Stimulated activated memory B cell treated with anti-CD40 and anti-IgM and Interleukin-4, amounts not matched to agents 10 μg/mL and 1 μg/mL and 100 μg/mL, for 72 hours (primary cell): ENCODE results near the gene SRA1.

Experiments used
- ATAC-seq: fragments of 150-1000 bp; cut with Tn5 transposase; 2 replicates; pipeline ENCODE4 v1.10.0; 2021
- H3K27ac Mint-ChIP-seq: one replicate; pipeline ENCODE4 v1.8.0; 2022; ENCODE audit warnings: mild to moderate bottlenecking, mixed read lengths
- H3K27me3 Mint-ChIP-seq: one replicate; pipeline ENCODE4 v1.8.0; 2022; ENCODE audit warnings: mixed read lengths
- H3K36me3 Mint-ChIP-seq: one replicate; pipeline ENCODE4 v1.8.0; 2022; ENCODE audit warnings: mixed read lengths
- H3K4me1 Mint-ChIP-seq: one replicate; pipeline ENCODE4 v1.8.0; 2022; ENCODE audit warnings: mixed read lengths
- H3K4me3 Mint-ChIP-seq: one replicate; pipeline ENCODE4 v1.8.0; 2022; ENCODE audit warnings: mild to moderate bottlenecking, moderate library complexity, mixed read lengths
- H3K9me3 Mint-ChIP-seq: one replicate; pipeline ENCODE4 v1.8.0; 2022; ENCODE audit warnings: mixed read lengths

The SRA1 gene

GRCh38 chr5:140564196-140565023 lies 7.1 kb upstream of the SRA1 start, which contains the start of the genes APBB3 and SLC35A4:
TSS of gene APBB3 (minus strand) at chr5:140564598. CDS start at chr5:140564245, 353 bp downstream.
TSS of gene SLC35A4 (plus strand) at chr5:140564828. CDS start at chr5:140567170, 2,342 bp downstream.
- Mint-ChIP-seq H3K4me3 (peak within 1 kb of the TSS; percentile 92), H3K27me3 (no peaks in the 10 kb centered on the region), H3K27ac (peak within 1 kb of the TSS; percentile 94), H3K4me1 (peaks cover 51% of the 10 kb centered on the region), H3K9me3 (no peaks in the 10 kb centered on the region), H3K36me3 (peaks cover 47% of the 10 kb centered on the region)
- peak; percentile 97 for ATAC-seq

GRCh38 chr5:140563596-140563995 lies 6.3 kb upstream of the SRA1 start:
- no peaks in the 10 kb centered on the region for H3K27me3 Mint-ChIP-seq
- H3K4me3 Mint-ChIP-seq = peak overlapping the region; percentile 92
- peaks cover 44% of the 10 kb centered on the region for H3K4me1 Mint-ChIP-seq
- H3K9me3 Mint-ChIP-seq = no peaks in the 10 kb centered on the region
- peaks cover 44% of the 10 kb centered on the region for H3K36me3 Mint-ChIP-seq
- ATAC-seq = no peak
- H3K27ac Mint-ChIP-seq = peak overlapping the region; percentile 94

DNA sequence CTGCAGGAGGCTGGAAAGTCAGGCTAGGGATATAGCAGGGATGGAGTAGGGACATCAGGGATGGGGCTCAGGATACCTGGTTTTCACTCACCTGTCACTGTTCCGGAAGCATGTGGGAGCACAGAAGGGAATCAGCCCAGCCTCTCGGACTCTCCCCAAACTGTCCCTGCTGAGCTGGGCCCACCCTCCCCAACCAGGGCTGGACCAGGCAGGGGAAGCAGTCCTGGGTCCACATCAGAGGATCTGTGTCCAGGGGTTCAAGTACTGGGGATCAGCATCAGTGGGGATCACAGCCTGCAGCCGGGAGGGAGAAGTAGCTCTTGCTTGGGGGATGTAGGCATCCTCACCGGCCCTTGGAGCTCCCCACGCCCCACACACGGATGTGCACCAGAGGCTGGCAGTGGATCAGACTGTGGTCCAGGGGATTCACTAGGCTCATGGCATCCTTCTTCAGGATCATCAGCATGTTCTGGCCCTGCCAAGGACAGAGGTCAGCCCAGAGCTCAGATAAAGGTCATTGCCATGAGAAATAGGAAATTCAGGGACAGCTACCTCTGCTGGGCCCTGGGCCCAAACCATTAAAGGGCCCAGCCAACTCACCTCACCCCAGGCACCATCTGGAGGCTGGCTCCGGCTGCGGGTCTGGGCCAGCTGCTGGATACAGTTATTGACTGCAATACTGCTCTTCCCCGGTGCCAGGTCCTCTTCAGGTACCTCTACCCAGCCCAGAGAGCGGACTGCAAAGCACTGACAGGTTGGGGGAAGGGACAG lies 4.7 kb upstream of the SRA1 start:
- Mint-ChIP-seq H3K4me3 (no peak overlapping the region), H3K4me1 (peaks cover 39% of the 10 kb centered on the region), H3K27ac (no peak overlapping the region)

DNA sequence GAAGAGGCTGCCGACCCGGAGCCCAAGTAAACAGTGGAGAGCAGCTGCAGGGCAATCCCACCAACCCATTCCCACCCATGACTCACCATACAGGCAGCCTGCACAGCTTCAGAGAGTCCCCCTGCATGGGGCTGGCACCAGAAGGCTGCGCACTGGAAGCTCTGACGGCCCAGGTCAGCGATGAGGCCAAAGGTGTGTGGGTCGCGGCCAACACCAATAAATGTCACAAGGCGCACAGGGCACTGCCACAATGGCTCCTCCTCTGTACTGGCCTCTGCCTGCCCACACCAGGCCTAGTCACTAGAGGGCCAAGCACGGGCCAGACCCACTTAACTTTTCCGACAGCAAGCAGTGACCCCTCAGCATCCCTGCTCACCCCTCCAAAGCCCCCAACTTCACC lies 3.0 kb upstream of the SRA1 start:
- Mint-ChIP-seq H3K27me3 (no peaks in the 10 kb centered on the region), H3K4me1 (peaks cover 38% of the 10 kb centered on the region), H3K4me3 (no peak overlapping the region)

More for the DNA sequence above, 4.7 kb upstream of the SRA1 start:
- no peaks in the 10 kb centered on the region for H3K9me3 Mint-ChIP-seq
- no peaks in the 10 kb centered on the region for H3K27me3 Mint-ChIP-seq
- no peak for ATAC-seq
- peaks cover 33% of the 10 kb centered on the region for H3K36me3 Mint-ChIP-seq

DNA sequence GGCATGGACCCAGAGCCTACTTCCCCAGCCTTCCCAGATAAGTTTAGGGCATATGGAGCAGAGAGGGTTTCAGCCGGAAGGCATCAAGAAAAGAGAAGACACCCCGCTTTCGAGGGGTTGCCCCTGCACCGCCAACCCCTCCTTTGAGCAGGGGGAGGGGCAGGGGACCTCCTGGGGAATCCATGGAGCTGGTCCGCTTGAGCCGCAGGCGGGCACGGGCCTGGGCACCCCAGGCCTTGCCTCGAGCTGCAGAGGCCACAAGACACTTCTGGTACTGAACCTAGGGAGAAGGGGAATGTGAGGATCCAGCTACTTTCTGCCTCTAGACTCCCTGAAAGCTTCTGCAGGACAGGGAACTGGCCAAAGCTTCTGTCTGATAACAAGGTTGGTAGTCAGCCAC lies 1.3 kb upstream of the SRA1 start:
- H3K4me3 Mint-ChIP-seq = no peak overlapping the region

More for the DNA sequence above, 3.0 kb upstream of the SRA1 start:
- no peaks in the 10 kb centered on the region for H3K9me3 Mint-ChIP-seq
- H3K36me3 Mint-ChIP-seq = peaks cover 30% of the 10 kb centered on the region
- peak overlapping the region; percentile 20 for H3K27ac Mint-ChIP-seq
- ATAC-seq = no peak

DNA sequence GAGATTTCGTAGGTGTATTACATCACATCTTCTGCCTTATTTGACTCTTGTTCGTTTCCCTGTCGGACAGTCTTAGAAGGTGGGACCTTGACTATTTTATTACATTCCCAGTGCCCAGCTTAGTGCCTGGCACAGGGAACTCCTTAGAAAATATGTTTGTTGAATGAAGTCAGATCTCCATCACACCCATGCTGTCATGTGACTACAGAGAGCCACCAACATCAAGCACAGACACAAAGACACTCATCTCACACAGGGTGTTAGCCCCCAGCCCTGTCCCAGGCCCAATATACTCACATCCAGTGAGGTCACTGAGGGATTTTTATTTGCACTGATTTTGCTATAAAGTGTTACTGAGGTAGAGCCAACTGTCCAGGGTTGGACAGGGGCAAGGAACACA lies 692 bp upstream of the SRA1 start:
- H3K27ac Mint-ChIP-seq = peak overlapping the region; percentile 90
- H3K36me3 Mint-ChIP-seq = peaks cover 47% of the 10 kb centered on the region
- H3K27me3 Mint-ChIP-seq = no peaks in the 10 kb centered on the region
- no peak for ATAC-seq
- H3K4me3 Mint-ChIP-seq = peak overlapping the region; percentile 89
- H3K9me3 Mint-ChIP-seq = no peaks in the 10 kb centered on the region
- peaks cover 57% of the 10 kb centered on the region for H3K4me1 Mint-ChIP-seq

More for the DNA sequence above, 1.3 kb upstream of the SRA1 start:
- Mint-ChIP-seq H3K9me3 (no peaks in the 10 kb centered on the region), H3K27ac (peak overlapping the region; percentile 90), H3K27me3 (no peaks in the 10 kb centered on the region), H3K4me1 (peaks cover 51% of the 10 kb centered on the region), H3K36me3 (peaks cover 41% of the 10 kb centered on the region)
- no peak for ATAC-seq

- H3K4me3 Mint-ChIP-seq = peak overlapping the region; percentile 89
- peaks cover 57% of the 10 kb centered on the region for H3K4me1 Mint-ChIP-seq
- ATAC-seq = no peak
- H3K27ac Mint-ChIP-seq = peak overlapping the region; percentile 90
- H3K27me3 Mint-ChIP-seq = no peaks in the 10 kb centered on the region
- peaks cover 53% of the 10 kb centered on the region for H3K36me3 Mint-ChIP-seq
- no peaks in the 10 kb centered on the region for H3K9me3 Mint-ChIP-seq
Measured at GRCh38 chr5:140556438-140556837, 835 bp downstream of the SRA1 start.

GRCh38 chr5:140555747-140556312 lies 1.4 kb downstream of the SRA1 start:
- Mint-ChIP-seq H3K27me3 (no peaks in the 10 kb centered on the region), H3K4me1 (peaks cover 52% of the 10 kb centered on the region), H3K9me3 (no peaks in the 10 kb centered on the region), H3K4me3 (peak overlapping the region; percentile 89), H3K27ac (peak overlapping the region; percentile 90), H3K36me3 (peaks cover 52% of the 10 kb centered on the region)
- no peak for ATAC-seq

DNA sequence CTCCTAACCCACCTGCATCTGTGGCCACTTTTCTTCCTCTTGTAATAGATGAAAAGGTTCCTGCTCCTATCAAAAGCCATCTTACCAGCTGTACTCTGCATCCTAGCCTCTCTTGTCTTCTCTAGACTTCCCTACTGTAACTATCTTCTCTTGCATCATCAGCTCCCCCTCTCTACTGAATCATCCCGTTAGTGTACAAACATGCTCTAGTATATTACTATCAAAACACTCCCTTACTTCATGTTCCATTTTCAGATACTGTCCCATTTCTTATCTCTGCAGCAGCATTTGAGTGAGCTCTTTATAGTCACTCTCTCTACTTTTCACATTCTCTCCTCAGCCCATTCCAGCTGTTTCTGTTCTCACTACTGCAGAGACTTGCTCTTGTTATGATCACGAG lies 2.8 kb downstream of the SRA1 start:
- H3K27ac Mint-ChIP-seq = peak overlapping the region; percentile 26
- peak overlapping the region; percentile 22 for H3K4me3 Mint-ChIP-seq
- no peaks in the 10 kb centered on the region for H3K27me3 Mint-ChIP-seq
- H3K36me3 Mint-ChIP-seq = peaks cover 59% of the 10 kb centered on the region
- no peak for ATAC-seq
- peaks cover 59% of the 10 kb centered on the region for H3K4me1 Mint-ChIP-seq
- H3K9me3 Mint-ChIP-seq = no peaks in the 10 kb centered on the region

- peaks cover 67% of the 10 kb centered on the region for H3K36me3 Mint-ChIP-seq
- ATAC-seq = no peak
Measured at GRCh38 chr5:140553657-140554056, 3.6 kb downstream of the SRA1 start.

DNA sequence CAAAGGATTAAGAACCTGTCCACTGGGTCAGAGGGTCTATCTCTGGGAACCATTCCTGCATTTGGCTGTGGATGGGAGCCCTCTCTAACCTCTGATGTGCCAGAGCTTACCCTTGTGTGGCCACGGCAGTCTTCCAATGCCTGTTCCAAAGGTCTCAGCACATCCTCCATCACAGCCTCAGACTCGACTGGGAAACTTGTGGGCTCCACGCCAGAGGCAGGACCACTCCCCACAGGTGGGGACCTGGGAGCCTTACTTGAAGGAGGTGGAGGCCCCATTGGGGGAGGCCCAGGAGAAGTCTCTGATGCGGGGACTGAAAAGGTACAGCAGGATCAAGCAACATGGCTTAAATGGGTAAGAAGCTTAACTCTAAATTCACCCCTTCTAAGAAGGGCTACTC lies 5.4 kb downstream of the SRA1 start:
- H3K36me3 Mint-ChIP-seq = peaks cover 62% of the 10 kb centered on the region
- no peak overlapping the region for H3K4me3 Mint-ChIP-seq
- ATAC-seq = no peak
- H3K27ac Mint-ChIP-seq = no peak overlapping the region
- no peaks in the 10 kb centered on the region for H3K9me3 Mint-ChIP-seq
- H3K4me1 Mint-ChIP-seq = peaks cover 73% of the 10 kb centered on the region
- H3K27me3 Mint-ChIP-seq = no peaks in the 10 kb centered on the region

More at GRCh38 chr5:140553657-140554056, 3.6 kb downstream of the SRA1 start:
- Mint-ChIP-seq H3K27ac (peak overlapping the region; percentile 26), H3K27me3 (no peaks in the 10 kb centered on the region), H3K4me3 (peak overlapping the region; percentile 32), H3K9me3 (no peaks in the 10 kb centered on the region), H3K4me1 (peaks cover 67% of the 10 kb centered on the region)

DNA sequence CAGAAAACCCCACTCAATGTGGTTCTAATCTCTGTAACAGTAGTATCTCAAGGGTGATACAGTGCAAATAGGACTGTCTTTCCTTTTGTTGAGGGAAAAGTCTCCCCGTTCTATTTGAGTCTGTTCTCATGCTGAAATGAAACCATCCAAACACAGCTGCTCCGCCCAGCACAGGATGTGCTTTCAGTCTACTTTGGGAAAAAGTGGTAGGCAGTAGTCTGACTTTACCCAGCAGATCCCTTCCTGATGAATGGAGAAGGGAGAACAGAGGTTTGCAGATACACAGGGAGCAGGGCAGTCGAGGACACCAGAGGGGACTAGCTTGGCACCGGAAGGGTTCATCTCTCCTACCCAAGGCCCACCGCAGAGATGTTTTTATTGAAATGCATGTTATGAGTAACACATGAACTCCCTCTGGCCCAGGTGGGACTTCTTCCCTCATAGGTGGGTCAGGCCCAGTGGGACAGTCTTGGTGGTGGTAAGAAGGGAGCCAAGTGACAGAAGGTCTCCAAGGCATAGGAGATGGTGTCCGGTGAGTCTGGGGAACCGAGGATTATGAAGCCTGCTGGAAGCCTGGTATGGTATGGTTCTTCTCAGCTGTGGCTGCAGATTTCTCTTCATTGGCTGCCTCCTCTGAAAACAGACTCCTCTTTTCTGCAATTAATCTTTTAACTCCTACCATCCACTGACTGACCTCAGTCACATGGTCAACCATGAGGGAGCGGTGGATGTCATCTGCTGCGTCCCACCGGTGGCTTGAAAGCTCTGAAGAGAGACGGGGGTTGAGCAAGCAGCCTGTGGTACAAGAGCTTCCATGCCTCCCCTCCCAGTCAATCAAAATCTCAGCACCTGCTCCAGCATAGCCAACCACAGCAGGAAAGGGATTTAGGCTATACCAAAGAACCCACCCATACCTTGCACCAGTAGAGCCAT lies 6.9 kb downstream of the SRA1 start:
- H3K4me1 Mint-ChIP-seq = peaks cover 63% of the 10 kb centered on the region
- peak overlapping the region; percentile 75 for H3K27ac Mint-ChIP-seq
- no peaks in the 10 kb centered on the region for H3K27me3 Mint-ChIP-seq
- peaks cover 56% of the 10 kb centered on the region for H3K36me3 Mint-ChIP-seq
- ATAC-seq = no peak
- H3K4me3 Mint-ChIP-seq = no peak overlapping the region
- no peaks in the 10 kb centered on the region for H3K9me3 Mint-ChIP-seq

DNA sequence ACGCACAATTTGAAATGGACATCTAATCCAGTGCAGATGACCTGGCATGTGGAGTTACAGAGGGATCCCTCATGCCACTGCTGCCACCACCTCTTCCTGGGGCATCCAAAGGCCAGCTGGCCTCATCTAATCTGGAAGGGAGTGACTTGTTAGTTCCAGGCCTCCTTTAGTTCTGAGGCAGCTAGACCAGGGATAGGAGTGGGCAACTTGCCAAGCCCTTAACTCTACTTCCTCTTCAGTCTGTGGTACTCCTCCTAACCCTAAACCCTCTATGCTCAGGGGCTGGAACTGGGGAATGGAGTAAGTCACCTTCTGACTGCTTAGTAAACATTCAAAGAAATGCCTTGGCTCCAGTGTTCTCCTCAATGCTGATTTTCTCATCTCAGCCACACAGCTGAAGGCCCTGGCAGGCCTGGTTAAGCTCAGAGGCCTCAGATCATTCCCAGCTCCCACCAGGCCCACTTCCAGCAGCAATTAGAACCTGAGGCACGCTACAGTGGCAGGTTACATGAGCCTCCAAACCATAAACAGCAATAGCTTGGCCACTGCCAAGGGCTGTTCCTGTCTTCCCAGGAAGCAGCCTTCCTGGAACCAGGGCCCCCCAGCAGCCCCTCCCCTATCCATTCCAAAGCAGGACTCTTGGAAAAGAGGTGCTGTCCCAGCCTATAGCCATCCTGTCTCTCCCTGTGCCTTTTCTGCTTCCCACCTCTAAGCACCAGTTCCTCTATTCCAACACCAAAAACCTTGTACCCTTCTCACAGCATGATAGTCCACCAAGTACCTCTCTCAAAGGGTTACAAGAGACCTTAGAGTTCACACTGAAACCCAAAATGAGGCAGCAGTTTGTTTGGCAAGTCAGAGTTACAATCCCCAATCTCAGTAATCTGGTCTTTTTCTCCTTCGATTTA lies 7.8 kb downstream of the SRA1 start:
- H3K27me3 Mint-ChIP-seq = no peaks in the 10 kb centered on the region
- peaks cover 53% of the 10 kb centered on the region for H3K4me1 Mint-ChIP-seq
- ATAC-seq = no peak
- H3K4me3 Mint-ChIP-seq = no peak overlapping the region
- H3K9me3 Mint-ChIP-seq = no peaks in the 10 kb centered on the region
- H3K27ac Mint-ChIP-seq = peak overlapping the region; percentile 75
- peaks cover 57% of the 10 kb centered on the region for H3K36me3 Mint-ChIP-seq
